Measurements from ENCODE around the gene RAB7A.
A peak's percentile ranks its signal among the peaks of the same experiment; 100 is the strongest.
"Not testable (repeated sequence)": the region's sequence is repeated elsewhere in the genome, so short reads cannot be mapped to it uniquely, and the experiment has no call there.

Gene RAB7A

GRCh38 chr3:128823631-128824030, 97.6 kb downstream of the RAB7A start:
- DNase-seq: no peak

DNA sequence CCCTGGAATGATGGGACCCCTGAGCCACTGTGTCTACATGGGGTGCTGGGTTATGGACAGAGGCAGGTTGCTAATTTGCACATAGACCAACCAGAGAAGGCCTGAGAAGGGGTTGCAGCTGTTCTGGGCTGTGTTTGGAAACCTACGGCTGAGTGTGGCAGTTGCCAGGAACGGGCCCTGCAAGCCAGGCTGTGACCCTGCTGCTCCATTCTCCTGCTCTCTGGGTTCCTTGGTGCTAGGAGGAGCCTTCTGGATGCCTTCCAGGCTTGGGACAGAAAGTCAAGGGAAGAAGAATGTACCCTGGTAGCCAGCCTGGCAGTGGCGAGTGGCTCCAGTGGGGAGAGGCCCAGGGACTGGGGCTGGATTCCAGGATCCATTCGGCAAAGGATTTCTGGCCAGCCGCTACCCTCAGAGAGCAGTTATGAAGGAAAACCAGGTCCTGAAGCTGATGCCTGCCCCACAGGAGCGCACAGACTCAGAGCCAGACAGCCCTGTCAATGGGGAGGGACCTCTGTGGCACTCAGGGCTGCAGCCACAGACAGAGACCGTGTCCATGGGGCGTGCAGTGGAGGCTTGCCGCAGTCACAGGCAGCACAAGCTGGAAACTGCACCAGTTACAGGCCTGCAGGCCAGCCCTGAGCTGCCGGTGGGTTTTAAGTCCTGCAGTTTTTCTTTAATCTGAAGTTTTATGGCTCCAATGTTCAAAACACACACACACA, 98.3 kb downstream of the RAB7A start:
- no peak for DNase-seq

DNA sequence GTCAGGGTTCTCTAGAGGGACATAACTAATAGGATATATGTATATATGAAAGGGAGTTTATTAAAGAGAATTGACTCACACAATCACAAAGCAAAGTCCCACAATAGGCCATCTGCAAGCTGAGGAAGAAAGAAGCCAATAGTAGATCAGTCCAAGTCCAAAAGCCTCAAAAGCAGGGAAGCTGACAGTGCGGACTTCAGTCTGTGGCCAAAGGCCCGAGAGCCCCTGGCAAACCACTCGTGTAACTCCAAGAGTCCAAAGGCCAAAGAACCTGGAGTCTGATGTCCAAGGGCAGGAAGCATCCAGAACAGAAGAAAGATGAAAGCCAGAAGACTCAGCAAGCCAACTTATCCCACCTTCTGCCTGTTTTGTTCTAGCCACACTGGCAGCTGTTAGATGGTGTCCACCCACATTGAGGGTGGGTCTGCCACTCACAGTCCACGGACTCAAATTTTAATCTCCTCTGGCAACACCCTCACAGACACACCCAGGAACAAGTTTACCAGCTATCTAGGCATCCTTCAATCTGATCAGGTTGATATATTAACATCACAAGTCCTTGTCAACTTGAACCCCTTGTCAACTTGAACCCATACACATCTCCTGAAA, 99.2 kb downstream of the RAB7A start:
- DNase-seq: peak; percentile 51

DNA sequence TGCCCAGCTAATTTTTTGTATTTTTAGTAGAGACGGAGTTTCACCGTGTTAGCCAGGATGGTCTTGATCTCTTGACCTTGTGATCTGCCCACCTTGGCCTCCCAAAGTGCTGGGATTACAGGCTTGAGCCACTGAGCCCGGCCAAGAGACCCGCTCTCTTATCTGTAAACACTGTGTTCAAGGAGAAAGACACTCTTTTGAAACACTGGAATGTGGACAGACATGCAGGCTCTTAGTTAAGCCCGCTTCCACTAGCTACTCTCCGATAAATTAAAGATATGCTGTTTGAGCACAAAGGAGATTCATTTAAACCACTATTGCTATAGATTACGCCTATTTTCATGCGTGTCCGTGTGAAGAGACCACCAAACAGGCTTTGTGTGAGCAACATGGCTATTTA, 103.1 kb downstream of the RAB7A start:
- DNase-seq: not testable (repeated sequence)

- not testable (repeated sequence) for DNase-seq
Observed at GRCh38 chr3:128829925-128830625, 104.1 kb downstream of the RAB7A start.

- not testable (repeated sequence) for DNase-seq
Observed at GRCh38 chr3:128830762-128831161, 104.8 kb downstream of the RAB7A start.

DNA sequence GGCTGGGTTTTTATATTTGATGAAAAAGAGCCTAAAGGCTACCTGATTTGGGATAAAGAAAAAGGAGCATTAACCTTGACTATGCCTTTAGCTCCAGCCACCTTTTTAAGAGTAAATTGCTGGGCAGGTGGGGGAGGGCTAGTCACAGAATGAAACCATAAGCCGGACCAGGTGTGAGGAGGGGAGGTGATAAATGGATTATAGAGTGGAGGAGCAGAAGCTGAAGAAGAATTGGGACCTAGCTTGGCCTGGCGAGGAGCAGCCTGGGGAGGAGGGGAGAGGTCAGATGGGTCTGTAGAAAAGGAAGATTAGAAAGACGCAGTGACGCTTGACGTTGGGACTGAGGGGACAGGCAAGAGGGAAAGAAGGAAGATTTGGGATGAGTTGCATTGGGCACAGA, 107.0 kb downstream of the RAB7A start:
- DNase-seq: not testable (repeated sequence)

DNA sequence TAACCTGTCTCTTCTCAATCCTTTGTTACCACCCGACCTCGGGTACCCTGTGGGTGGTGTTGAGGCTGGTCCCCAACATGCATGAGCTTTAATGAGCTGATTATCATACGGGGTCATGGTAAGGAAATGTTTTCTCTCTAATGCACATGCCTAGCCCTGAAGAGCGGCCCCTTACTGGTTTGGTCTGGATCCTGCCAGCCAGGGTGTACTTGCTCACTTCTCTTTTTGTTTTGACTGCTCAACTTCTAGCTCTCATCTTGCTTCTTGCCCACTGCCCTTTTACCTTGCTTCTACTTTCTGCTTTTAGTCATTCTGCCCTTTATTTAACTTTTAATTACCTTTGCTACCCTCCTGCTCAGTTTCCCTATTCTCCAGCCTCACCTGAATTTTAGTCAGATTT, 109.1 kb downstream of the RAB7A start:
- DNase-seq: no peak

GRCh38 chr3:128841926-128842920, 116.2 kb downstream of the RAB7A start:
- no peak for DNase-seq

DNA sequence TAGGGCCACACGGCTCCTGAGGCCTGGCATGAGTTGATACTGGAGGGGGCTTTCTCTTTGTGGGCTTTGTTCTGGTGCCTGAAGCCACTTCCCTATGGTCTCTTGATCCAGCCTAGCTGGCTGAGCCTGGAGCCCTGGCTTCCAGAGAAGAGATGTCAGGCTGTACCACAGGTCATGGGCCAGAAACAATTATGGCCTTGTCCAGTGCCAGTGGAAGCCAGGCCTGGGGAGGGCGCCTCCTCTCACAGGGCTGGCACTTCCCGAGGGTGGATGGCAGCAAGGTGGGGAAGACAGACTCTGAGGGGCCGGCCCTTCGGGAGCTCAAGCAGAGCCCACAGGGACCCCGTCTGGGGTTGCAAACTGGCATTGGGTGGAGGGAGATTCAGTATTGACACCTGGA, 118.5 kb downstream of the RAB7A start:
- no peak for DNase-seq

GRCh38 chr3:128845119-128845777, 119.3 kb downstream of the RAB7A start:
- peak; percentile 60 for DNase-seq

DNA sequence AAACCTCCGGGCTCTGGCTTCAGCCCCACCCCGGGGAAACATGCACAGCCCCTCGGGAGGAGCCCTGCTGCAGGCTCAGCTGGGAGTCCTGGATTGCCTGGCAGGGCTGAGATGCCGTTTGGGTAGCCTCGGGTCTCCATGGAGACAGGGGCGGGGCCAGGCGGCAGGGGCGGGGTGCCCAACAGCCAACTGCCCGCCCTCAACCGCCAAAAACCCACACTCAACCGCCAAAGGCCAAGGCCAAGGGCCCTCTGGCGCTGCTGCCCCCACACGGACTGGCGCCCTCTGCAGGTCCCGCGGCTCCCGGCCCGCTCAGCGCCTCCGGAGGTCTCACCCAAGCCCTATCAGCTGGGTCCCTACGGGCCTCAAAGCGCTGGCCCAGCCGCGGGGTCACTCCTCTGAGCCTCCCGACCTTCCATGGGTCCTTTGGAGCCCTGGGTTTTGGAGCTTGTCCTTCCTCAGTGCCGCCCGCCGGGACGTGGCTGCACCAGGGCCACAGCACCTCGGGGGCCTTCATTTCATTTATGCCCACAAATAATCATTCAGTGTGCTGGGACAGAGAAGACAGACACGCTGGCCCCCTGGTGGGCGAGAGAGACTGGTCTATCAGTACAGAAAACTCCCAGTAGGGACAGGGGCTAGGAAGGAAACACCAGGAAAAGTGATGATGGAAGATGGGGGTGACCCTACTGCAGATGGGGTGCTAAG, 119.9 kb downstream of the RAB7A start:
- peak; percentile 98 for DNase-seq

DNA sequence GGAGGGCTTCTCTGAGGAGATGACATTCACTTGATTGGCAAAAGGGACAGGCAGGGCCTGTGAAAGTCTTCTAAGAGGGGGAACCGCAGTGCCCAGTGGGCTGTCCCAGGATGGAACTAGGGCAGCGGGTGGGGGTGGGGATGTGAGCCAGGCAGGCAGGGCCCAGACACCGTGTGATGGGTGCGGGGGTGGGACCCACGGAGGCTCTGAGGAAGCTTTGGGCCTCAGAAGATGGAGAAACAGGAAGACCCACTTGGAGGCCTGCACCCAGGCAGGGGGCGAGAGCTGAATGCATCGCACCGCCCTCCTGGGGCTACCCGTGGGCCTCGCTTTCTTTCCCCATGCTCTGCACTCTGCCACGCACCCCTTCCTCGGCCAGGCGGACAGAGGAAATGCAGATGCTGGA, 120.5 kb downstream of the RAB7A start:
- peak; percentile 84 for DNase-seq

DNA sequence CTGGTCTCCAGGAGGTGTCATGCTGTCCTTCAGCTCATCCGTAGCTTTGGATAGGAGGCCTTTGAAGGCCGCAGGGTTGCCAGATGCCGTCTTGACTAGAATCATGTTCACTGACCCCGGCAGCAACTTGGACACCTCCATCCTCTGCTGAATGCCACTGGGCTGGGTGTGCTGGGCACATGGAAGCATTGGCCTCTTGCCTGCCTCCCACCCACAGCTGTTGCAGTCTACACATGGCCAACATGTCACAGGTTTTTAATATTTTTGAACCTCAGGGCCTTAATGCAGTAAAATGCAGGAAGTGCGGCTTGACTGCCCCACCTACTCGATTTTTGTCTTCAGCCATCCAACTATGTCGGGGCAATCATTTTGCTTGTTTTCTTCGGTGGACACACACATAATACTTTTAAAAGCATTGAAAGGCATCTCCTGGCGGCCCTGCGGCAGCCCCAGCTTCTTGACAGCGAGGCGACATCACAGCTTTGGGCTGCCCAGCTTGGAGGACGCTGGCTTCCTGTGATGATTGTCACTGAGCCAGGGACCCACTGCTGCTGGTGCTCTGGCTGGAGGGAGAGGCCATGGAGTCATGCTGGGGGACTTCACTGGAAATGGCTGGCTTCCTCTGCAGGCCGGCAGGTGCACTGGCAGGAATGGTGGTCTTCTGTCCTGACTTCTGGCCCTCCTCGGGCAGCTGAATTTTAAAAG, 121.8 kb downstream of the RAB7A start:
- no peak for DNase-seq

DNA sequence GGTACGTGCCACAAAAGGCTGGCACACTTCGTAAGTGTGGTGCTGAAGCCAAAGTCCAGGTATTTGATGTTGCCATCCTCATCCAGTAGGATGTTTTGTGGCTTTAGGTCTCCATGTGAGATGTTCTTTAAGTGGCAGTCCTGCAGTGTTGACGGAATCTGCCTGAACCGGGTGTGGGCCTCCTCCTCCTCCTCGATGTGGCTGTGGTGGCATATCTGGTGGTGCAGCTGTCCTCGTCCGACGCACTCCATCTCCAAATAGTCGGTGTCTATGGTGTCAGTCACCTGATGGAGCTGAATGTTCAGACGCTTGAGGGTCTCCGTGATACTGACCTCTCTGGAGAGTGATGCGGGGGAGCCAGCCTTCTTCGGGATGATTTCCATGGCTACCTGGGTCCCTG, 123.0 kb downstream of the RAB7A start:
- peak; percentile 56 for DNase-seq

GRCh38 chr3:128849911-128850455, 124.0 kb downstream of the RAB7A start:
- DNase-seq: peak; percentile 53

DNA sequence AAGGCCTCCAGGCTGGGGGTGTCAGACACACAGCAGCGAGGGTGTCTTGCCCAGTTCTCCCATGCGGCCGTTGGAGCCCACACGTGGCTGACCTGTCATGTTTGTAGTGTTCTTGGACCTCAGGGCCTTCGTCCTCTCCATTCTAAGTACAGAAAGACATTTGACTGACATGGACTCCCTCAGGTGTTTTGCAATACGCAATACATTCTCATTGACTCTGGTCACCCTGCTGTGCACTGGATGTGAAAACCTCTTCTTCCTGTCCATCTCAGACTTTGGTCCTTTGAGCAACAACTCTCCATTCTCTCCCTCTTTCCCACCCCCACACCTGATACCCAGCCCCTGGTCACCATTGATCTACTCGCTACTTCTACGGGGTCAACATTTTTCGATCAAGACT, 124.6 kb downstream of the RAB7A start:
- DNase-seq: no peak

DNA sequence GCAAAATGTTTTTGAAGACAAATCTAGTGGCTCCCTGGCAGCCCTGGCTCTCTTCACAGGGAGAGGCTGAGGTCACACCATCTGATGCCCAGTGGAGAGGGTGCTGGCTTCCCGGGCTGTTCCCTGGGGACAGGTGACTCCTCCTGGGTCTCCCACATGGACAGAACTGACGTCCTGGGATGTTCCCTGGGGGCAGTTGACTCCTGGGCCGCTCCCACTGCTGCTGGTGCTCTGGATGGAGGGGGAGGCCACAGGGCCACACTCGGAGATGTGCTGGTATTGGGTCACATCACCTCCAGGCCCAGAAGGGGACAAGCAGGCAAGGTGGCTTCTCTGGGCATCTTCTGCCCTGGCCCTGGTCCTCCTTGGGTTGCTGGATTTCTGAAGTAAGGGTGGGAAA, 125.6 kb downstream of the RAB7A start:
- no peak for DNase-seq

DNA sequence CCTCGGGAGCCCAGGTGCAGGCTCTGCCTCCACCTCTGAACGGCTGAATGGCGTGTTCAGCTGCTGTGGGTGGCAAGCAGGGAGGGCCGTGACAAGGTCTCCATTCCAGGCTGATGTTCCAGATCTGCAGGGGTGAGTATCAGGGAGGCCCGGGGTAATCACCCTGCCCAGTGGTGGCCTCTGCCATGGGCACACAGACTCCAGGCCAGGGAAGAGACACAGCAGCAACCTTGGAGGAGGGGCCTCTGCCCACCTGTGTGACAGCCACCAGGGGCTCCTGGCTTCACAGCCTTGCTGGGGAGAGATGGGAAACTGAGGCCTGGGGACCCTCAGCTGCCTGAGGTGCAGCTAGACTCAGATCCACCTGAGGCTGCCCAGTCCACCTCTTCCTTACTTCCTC, 127.8 kb downstream of the RAB7A start:
- DNase-seq: no peak

GRCh38 chr3:128854475-128854874, 128.5 kb downstream of the RAB7A start:
- peak; percentile 80 for DNase-seq

DNA sequence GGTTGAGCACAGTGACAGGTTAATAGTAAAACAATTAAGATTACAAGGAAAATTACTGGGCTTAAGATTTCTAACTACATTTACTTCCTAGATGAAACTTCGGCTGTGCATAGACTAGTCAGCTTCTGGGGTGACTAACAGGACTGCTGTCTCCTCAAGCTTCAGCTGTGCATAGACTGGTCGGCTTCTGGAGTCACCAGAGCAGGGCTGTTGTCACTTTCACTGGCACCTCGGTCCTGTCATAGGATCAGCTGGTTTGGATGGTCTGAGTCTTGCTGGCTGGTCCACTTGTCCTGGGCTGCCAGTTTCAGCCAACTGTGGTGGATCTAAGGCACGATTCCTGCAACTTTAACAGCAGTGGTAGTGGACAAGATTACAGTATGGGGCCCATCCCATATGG, 129.6 kb downstream of the RAB7A start:
- DNase-seq: no peak

All from hematopoietic multipotent progenitor cell treated with erythropoietin and hydrocortisone succinate and interleukin-3 and kit ligand, for 4 days (in vitro differentiated cells).